ENCODE results near the gene DHX29.

- no peak for TF ChIP-seq CTCF (IDR thresholded peaks at IDR 0.05; ENCODE audit: low read depth, low read length)
- no peak for TF ChIP-seq POLR2A (IDR thresholded peaks at IDR 0.05; ENCODE audit: extremely low read depth, insufficient read length)
- no peak for TF ChIP-seq MAX (IDR thresholded peaks at IDR 0.05; ENCODE audit: low read depth, low read length)
Observed at GRCh38 chr5:55345327-55345726, 37.8 kb upstream of the DHX29 start.
